NCI-H2029 (cell line): Measurements from ENCODE around the gene C4orf51.

Source experiments
- DNase-seq: peaks from one replicate; lab custom pipeline; 2025; lab: John Stamatoyannopoulos, UW

C4orf51 gene

GRCh38 chr4:145709843-145710242 lies 29.9 kb downstream of the C4orf51 start:
- DNase-seq: no peak

GRCh38 chr4:145716200-145716599 lies 36.3 kb downstream of the C4orf51 start:
- no peak for DNase-seq

- no peak for DNase-seq
Observed at GRCh38 chr4:145716661-145717200, 36.8 kb downstream of the C4orf51 start.

- DNase-seq: no peak
Observed at GRCh38 chr4:145719752-145720624, 40.0 kb downstream of the C4orf51 start.

- no peak for DNase-seq
Observed at GRCh38 chr4:145720656-145721055, 40.7 kb downstream of the C4orf51 start.

- no peak for DNase-seq
Observed at GRCh38 chr4:145722561-145722960, 42.6 kb downstream of the C4orf51 start.

- DNase-seq: no peak
Observed at GRCh38 chr4:145723336-145723735, 43.4 kb downstream of the C4orf51 start.

GRCh38 chr4:145730026-145730425 lies 50.1 kb downstream of the C4orf51 start:
- no peak for DNase-seq

- peak; percentile 67 for DNase-seq
Observed at GRCh38 chr4:145731028-145731427, 51.1 kb downstream of the C4orf51 start.

GRCh38 chr4:145732001-145732815 lies 52.3 kb downstream of the C4orf51 start:
- no peak for DNase-seq

- peak; percentile 87 for DNase-seq
Observed at GRCh38 chr4:145732895-145733880, 53.2 kb downstream of the C4orf51 start.

GRCh38 chr4:145734031-145734430 lies 54.1 kb downstream of the C4orf51 start:
- DNase-seq: no peak

- no peak for DNase-seq
Observed at GRCh38 chr4:145734576-145735346, 54.8 kb downstream of the C4orf51 start.

- no peak for DNase-seq
Observed at GRCh38 chr4:145735347-145735675, 55.4 kb downstream of the C4orf51 start.

- DNase-seq: no peak
Observed at GRCh38 chr4:145735827-145736226, 55.9 kb downstream of the C4orf51 start.

- peak; percentile 58 for DNase-seq
Observed at GRCh38 chr4:145736241-145736831, 56.4 kb downstream of the C4orf51 start.

GRCh38 chr4:145739845-145740244 lies 59.9 kb downstream of the C4orf51 start:
- no peak for DNase-seq

- DNase-seq: no peak
Observed at GRCh38 chr4:145740806-145741205, 60.9 kb downstream of the C4orf51 start.

GRCh38 chr4:145743641-145744040 lies 63.7 kb downstream of the C4orf51 start:
- no peak for DNase-seq

- no peak for DNase-seq
Observed at GRCh38 chr4:145755802-145756201, 75.9 kb downstream of the C4orf51 start.
